GM10266 (cell line): ENCODE measurements around the gene BMPR1A.

Experiments
- DNase-seq: peaks from one replicate; pipeline ENCODE4 v3.0.0; 2012; ENCODE audit errors: extremely low spot score
- CTCF ChIP-seq: IDR thresholded peaks from 2 replicates; pipeline ENCODE4 v1.5.1; 2012; ENCODE audit warnings: mild to moderate bottlenecking, low read depth; ENCODE audit not compliant: control insufficient read depth, insufficient read depth; ENCODE audit errors: missing control alignments

The BMPR1A gene

DNA sequence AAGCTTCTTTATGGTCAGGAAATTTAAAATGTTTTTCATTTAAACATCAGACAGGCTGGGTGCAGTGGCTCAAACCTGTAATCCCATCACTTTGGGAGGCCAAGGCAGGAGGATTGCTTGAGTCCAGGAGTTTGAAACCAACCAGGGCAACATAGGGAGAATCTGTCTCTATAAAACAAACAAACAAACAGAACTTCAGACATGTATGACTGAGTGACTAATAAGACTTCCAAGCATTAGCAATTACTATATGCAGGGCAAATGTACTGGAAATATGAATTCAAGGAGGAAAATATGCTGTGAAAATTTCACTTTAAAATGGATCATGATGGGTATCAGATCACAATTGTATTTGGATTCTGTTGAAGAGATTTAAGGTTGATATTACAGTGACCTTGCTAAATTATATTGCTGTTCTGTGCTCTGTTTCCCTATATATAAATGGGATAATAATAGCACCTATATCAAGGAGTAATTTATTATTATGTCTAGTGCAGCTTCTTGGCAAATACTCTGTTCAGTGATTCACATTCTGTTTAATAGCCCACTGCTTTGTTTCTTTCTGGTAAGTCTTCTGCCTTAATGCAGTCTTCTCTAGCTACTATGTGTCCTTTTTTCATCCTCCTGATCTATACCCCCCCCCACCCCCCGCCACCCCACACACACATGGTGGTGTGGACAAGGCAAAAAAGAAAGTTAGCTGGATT is 36.2 kb downstream of the BMPR1A start:
- TF ChIP-seq CTCF, result no peak
- no peak for DNase-seq

DNA sequence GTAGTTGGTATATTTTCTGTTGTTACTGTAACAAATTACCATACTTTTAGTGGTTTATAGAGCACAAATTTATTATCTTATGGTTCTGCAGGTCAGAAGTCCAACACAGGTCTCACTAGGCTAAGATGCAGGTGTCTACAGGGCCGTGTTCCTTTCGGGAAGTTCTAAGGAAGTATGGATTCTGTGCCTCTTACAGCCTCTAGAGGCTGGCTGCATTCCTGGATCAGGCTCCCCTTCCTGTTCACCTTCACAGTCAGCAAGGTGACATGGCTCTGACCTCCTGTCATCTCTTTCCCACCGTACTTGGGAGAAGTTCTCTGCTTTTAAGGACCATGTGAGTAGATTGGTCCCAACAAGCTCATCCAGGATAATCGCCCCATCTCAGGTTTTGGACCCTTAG is 37.3 kb downstream of the BMPR1A start:
- DNase-seq, result no peak
- TF ChIP-seq CTCF, result no peak

GRCh38 chr10:86795353-86795752 is 38.9 kb downstream of the BMPR1A start:
- no peak for TF ChIP-seq CTCF
- no peak for DNase-seq

DNA sequence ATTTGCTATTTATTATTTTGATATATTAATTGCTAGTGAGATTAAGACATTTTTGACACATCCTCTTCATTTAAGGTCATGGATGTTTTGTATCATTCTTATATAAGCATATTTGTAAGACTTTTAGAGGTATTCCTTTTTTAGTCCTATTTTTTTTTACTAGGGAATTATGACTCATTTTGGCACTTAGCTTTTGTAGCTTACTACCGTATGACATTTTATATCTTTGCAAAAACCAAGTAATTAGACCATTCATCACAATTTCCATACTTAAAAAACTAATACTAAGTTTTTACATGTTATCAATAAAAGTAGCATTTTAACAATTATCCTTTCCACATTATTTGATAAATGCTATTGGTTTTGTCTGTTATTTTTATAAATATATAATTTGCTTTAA is 41.6 kb downstream of the BMPR1A start:
- TF ChIP-seq CTCF, result no peak

DNA sequence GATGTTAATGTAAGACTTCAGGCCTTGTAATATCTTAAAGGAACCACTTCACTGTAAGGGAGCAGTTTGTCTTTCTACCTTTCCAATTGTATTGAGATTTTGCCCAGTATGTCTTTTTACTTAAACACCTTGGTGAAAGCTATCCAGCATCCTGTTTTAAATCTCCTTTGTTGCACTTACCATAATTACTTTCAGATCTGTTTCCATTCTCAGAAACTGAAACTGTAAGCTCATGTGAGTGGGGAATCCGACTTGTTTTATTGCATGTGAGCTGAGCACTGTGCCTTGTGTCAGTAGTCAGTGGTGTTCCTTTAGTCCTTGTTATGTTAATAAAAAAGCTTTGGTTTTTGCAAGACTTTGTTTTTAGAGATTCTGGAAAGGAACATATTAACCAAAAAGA is 42.2 kb downstream of the BMPR1A start:
- no peak for TF ChIP-seq CTCF
- peak; percentile 14 for DNase-seq

More for the DNA sequence above, 41.6 kb downstream of the BMPR1A start:
- no peak for DNase-seq

DNA sequence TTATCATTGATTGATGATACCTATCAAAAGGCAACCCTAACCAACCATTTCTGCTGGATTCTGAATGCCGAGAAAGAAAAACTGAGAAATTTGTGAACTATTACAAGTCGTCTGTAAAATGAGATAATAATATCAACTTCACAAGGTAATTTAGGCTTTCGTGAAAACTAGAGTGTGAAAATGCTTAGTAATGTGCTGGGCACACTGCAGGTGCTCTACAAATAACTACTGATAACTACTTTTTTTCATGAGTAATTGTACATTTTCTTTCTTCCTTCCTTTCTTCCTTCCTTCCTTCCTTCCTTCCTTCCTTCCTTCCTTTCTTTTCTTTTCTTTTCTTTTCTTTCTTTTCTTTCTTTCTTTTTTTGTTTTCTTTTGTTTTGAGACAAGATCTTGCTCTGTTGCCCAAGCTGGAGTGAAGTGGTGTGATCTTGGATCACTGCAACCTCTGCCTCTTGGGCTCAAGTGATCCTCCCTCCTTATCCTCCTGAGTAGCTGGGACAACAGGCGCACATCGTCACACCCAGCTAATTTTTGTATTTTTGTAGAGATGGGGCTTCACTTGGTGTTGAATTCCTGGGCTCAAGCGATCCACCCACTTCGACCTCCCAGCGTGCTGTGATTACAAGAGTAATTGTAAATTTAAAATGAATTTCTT is 42.9 kb downstream of the BMPR1A start:
- no peak for TF ChIP-seq CTCF
- DNase-seq, result no peak

DNA sequence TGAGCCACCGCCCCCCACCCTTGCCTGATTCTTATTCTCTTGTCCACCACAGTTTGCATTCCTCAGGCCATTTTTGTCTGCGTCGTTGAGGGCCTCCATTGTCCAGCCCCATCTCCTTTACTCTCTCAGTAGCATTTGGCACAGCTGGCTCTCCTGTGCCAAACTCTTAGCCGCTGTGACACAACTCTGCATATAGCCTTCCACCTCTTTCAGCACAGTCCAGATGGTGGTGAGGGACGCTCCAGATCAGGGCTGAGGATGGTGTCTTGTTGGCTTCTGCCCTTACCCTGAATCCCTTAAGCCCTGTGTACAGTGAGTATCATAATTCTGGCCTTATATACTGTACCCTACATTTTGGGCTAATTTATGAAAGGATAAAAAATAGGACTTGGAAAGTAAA is 45.6 kb downstream of the BMPR1A start:
- TF ChIP-seq CTCF, result no peak
- no peak for DNase-seq
